K562 (cell line): ENCODE data around the gene MTOR. TPM values are rescaled to one million over a fixed set of nuclear protein-coding genes. Genes with fewer than 3 reads are reported as not detected.

ENCODE experiments used
- CBX1 ChIP-seq: sonication (generic); IDR thresholded peaks from 2 replicates; pipeline ENCODE4 v1.6.1; 2016; ENCODE audit warnings: antibody characterized with exemption, low read depth, mild to moderate bottlenecking
- CBX8 ChIP-seq: fragments of 200-600 bp; sonication (generic); IDR thresholded peaks from 2 replicates; pipeline ENCODE4 v1.6.1; 2012; ENCODE audit warnings: borderline replicate concordance, mixed run types, low read depth, mild to moderate bottlenecking, moderate library complexity, mixed read lengths, low read length, control low read depth, inconsistent platforms; ENCODE audit not compliant: poor library complexity, severe bottlenecking; ENCODE audit errors: extremely low read depth
- CLOCK ChIP-seq: fragments of 250-450 bp; sonication (Bioruptor Pico); IDR thresholded peaks from 2 replicates; pipeline ENCODE4 v1.4.0; 2020; ENCODE audit warnings: mild to moderate bottlenecking, moderate library complexity, borderline replicate concordance
- FOXJ3 ChIP-seq: sonication (generic); formaldehyde crosslinking; IDR thresholded peaks from 2 replicates; pipeline ENCODE4 v1.4.0; 2020; ENCODE audit warnings: mild to moderate bottlenecking, missing genetic modification reagents
- KAT7 ChIP-seq: sonication (generic); formaldehyde crosslinking; IDR thresholded peaks from 2 replicates; pipeline ENCODE4 v1.8.0; 2022; ENCODE audit warnings: missing genetic modification reagents, mild to moderate bottlenecking, borderline replicate concordance
- MAZ ChIP-seq, 2 experiments: fragments of 450-650 bp in 1 of 2; sonication (generic) in 1 of 2; formaldehyde crosslinking; IDR thresholded peaks in 1 of 2; conservative IDR thresholded peaks in 1 of 2; 2 replicates each; pipeline versions ENCODE4 v1.4.0 to v1.5.0; 2020; ENCODE audit warnings: mild to moderate bottlenecking in 1 of 2, missing genetic modification reagents in 1 of 2
- NKRF ChIP-seq: fragments of 450-650 bp; IDR thresholded peaks from 2 replicates; pipeline ENCODE4 v1.6.1; 2016; ENCODE audit warnings: borderline replicate concordance
- NR2F6 ChIP-seq: fragments of 450-650 bp; formaldehyde crosslinking; IDR thresholded peaks from 2 replicates; pipeline ENCODE4 v1.4.0; 2020; ENCODE audit warnings: mild to moderate bottlenecking
- POLR2AphosphoS5 ChIP-seq: IDR thresholded peaks from 2 replicates; pipeline ENCODE4 v1.6.1; 2011; ENCODE audit warnings: mild to moderate bottlenecking, low read depth, low read length, moderate library complexity; ENCODE audit not compliant: control insufficient read depth, insufficient read depth
- SLC30A9 ChIP-seq: fragments of 250-450 bp; sonication (Bioruptor Pico); IDR thresholded peaks from 2 replicates; pipeline ENCODE4 v1.8.0; 2022; ENCODE audit warnings: mild to moderate bottlenecking, moderate library complexity
- TCF7 ChIP-seq: sonication (generic); IDR thresholded peaks from 2 replicates; pipeline ENCODE4 v1.6.1; 2016; ENCODE audit warnings: antibody characterized with exemption, borderline replicate concordance
- ZBTB7A ChIP-seq: IDR thresholded peaks from 2 replicates; pipeline ENCODE4 v1.6.1; 2011; ENCODE audit warnings: low read depth, mild to moderate bottlenecking, low read length, moderate library complexity, borderline replicate concordance; ENCODE audit not compliant: control insufficient read depth
- ZNF316 ChIP-seq: fragments of 450-650 bp; IDR thresholded peaks from 2 replicates; pipeline ENCODE4 v1.6.1; 2016
- ZNF740 ChIP-seq, 3 experiments: fragments of 200-800 bp in 1 of 3; sonication (Bioruptor generic) in 1 of 3; sonication (generic) in 1 of 3; formaldehyde crosslinking in 1 of 3; IDR thresholded peaks; 2 replicates each; pipeline versions ENCODE4 v1.6.1 to v1.8.0; 2016 to 2022; ENCODE audit warnings: mild to moderate bottlenecking in 2 of 3, missing compliant biosample characterization in 2 of 3, missing genetic modification characterization in 2 of 3, missing genetic modification reagents in 1 of 3
- ZSCAN32 ChIP-seq: fragments of 450-650 bp; formaldehyde crosslinking; IDR thresholded peaks from 2 replicates; pipeline ENCODE4 v1.4.0; 2020; ENCODE audit warnings: mild to moderate bottlenecking, moderate library complexity
- polyA plus RNA-seq, 8 experiments: library from polyadenylated mRNA; depleted of rRNA in 4 of 8; stranded (reverse) in 5 of 8; unstranded in 3 of 8; fragments of >200 nt; fragmentation: Nextera tagmentation in 2 of 8; fragmentation: Illumina TruSeq in 1 of 8; extraction: Ambion mirVana in 2 of 8; extraction: Trizol in 1 of 8; gene quantifications; 2 replicates each; pipeline versions ENCODE4 v1.2.1 to v1.2.3, GENCODE V29; 2011 to 2014; ENCODE audit warnings: inconsistent platforms in 1 of 8, missing spikeins in 1 of 8
- total RNA-seq, 7 experiments: library from RNA; depleted of rRNA in 6 of 7; stranded (reverse); fragments of >200 nt in 6 of 7; fragmentation: Illumina TruSeq in 2 of 7; extraction: Trizol in 2 of 7; gene quantifications; 2 replicates each; pipeline versions ENCODE4 v1.2.1 to v1.2.3, GENCODE V29; 2011 to 2021; ENCODE audit warnings: low replicate concordance in 1 of 7

MTOR gene
- total and polyA plus RNA-seq, 9 of the 15 experiments (the other 6 are each of a cell fraction or from before 2014, with no cell fraction given), result 11.4 to 71.4 (median 52.2) TPM

- no peak for TF ChIP-seq KAT7 (CRISPR knock-in tag)
- TF ChIP-seq ZBTB7A, result peak; percentile 60
- 0 out of 2 replicates have a peak, but pooled peaks have one; percentile 59 for TF ChIP-seq POLR2AphosphoS5
- TF ChIP-seq CBX8, result no peak
- no peak for TF ChIP-seq ZNF316
- no peak for TF ChIP-seq CBX1
- TF ChIP-seq CLOCK (CRISPR knock-in tag), result no peak
- TF ChIP-seq TCF7, result no peak
- TF ChIP-seq SLC30A9, result no peak
- 0 out of 2 replicates have a peak, but pooled peaks have one; percentile 20 for TF ChIP-seq ZNF740 (CRISPR knock-in tag; IDR thresholded peaks at IDR 0.05)
- TF ChIP-seq ZNF740 (tag; IDR thresholded peaks at IDR 0.05), result no peak
- TF ChIP-seq NR2F6 (CRISPR knock-in tag), result no peak
- TF ChIP-seq MAZ (CRISPR knock-in tag; conservative IDR thresholded peaks at IDR 0.05 in 1 of 2, IDR thresholded peaks at IDR 0.05 in 1 of 2), result peak in 1 of 2 experiments; percentile 70; a peak in 2 of 4 replicates
- peak; percentile 95 for TF ChIP-seq NKRF
- no peak for TF ChIP-seq FOXJ3 (CRISPR knock-in tag)
- TF ChIP-seq ZSCAN32, result no peak
Measured at GRCh38 chr1:11059968-11060830, 202.2 kb downstream of the MTOR start, which contains the start of gene SRM (continued).
